GM23338 (cell line): ENCODE measurements around the gene FTO.

Experiments
- CREB1 ChIP-seq: fragments of 250-450 bp; sonication (Bioruptor Pico); IDR thresholded peaks from 2 replicates; pipeline ENCODE4 v1.5.0; 2020; ENCODE audit warnings: low read depth, mild to moderate bottlenecking, moderate library complexity
- CTCF ChIP-seq, 2 experiments: fragments of 200-600 bp in 1 of 2; sonication (generic) in 1 of 2; conservative IDR thresholded peaks; 2 replicates each; pipeline versions ENCODE4 v1.5.1 to v1.6.1; 2016 to 2017; ENCODE audit warnings: antibody characterized with exemption in 2 of 2, low read depth in 2 of 2, mild to moderate bottlenecking in 2 of 2, moderate library complexity in 1 of 2
- EZH2 ChIP-seq: fragments of 200-600 bp; sonication (generic); IDR thresholded peaks from one replicate; pipeline ENCODE4 v1.8.0; 2017; ENCODE audit warnings: antibody characterized with exemption, mild to moderate bottlenecking, low read depth; ENCODE audit not compliant: unreplicated experiment
- EZH2phosphoT487 ChIP-seq: fragments of 200-600 bp; sonication (generic); IDR thresholded peaks from one replicate; pipeline ENCODE4 v1.8.1; 2018; ENCODE audit warnings: antibody characterized with exemption; ENCODE audit not compliant: unreplicated experiment

GRCh38 chr16:53779186-53779585 lies 75.2 kb downstream of the FTO start:
- TF ChIP-seq CTCF (conservative IDR thresholded peaks at IDR 0.05; ENCODE audit: low read depth in 2 of 2) (no peak), CREB1 (no peak), EZH2 (no peak), EZH2phosphoT487 (no peak)
